Caco-2 (cell line): ENCODE measurements around the gene PDGFA. TPM values are rescaled to one million over a fixed set of nuclear protein-coding genes. Genes with fewer than 3 reads are reported as not detected.
A peak's percentile ranks its signal among the peaks of the same experiment; 100 is the strongest.

Experiments used
- Bru-seq: library from RNA; stranded (reverse); fragments of 400-500 nt; gene quantifications from one replicate; lab custom pipeline; 2021; lab: Mats Ljungman, UMichigan
- BruChase-seq, 2 experiments: library from RNA; stranded (reverse); fragments of 400-500 nt; gene quantifications; one replicate each; lab custom pipeline; 2021; lab: Mats Ljungman, UMichigan
- BruUV-seq: library from RNA; stranded (reverse); fragments of 400-500 nt; replicated peaks from 2 replicates; lab custom pipeline; 2021; lab: Mats Ljungman, UMichigan
- CTCF ChIA-PET: fragments of 300-600 bp; sonication (Branson Sonifier 250); formaldehyde crosslinking; loops from one replicate; lab custom pipeline; 2022; ENCODE audit warnings: antibody characterized with exemption; lab: Charles Lee
- POLR2A ChIA-PET: fragments of 300-600 bp; sonication (Branson Sonifier 250); formaldehyde crosslinking; loops from one replicate; lab custom pipeline; 2022; ENCODE audit warnings: antibody characterized with exemption; lab: Charles Lee
- DNase-seq, 2 experiments: peaks; one replicate each; pipeline versions ENCODE4 v3.0.0 to v3.0.0-alpha.2; 2020 to 2022
- H3K27me3 ChIP-seq: replicated peaks from 2 replicates; pipeline ENCODE4 v1.6.0; 2011; ENCODE audit warnings: low read length; ENCODE audit not compliant: control insufficient read depth, insufficient read depth
- H3K36me3 ChIP-seq: 2 replicates; pipeline ENCODE4 v1.5.1; 2011; ENCODE audit warnings: low read length; ENCODE audit not compliant: control insufficient read depth, insufficient read depth
- H3K4me1 ChIP-seq: fragments of 250-450 bp; sonication (Bioruptor Pico); 2 replicates; pipeline ENCODE4 v1.5.1; 2020; ENCODE audit warnings: mild to moderate bottlenecking
- H3K4me3 ChIP-seq: 2 replicates; pipeline ENCODE4 v1.5.1; 2011; ENCODE audit warnings: low read depth, mild to moderate bottlenecking, control low read depth, low read length
- H3K9me3 ChIP-seq: fragments of 250-450 bp; sonication (Bioruptor Pico); 2 replicates; pipeline ENCODE4 v1.5.1; 2020; ENCODE audit warnings: mild to moderate bottlenecking, moderate library complexity
- H3K27ac Mint-ChIP-seq: one replicate; pipeline ENCODE4 v1.8.0; 2022; ENCODE audit warnings: mixed read lengths; ENCODE audit not compliant: unreplicated experiment
- H3K27me3 Mint-ChIP-seq: one replicate; pipeline ENCODE4 v1.8.0; 2022; ENCODE audit warnings: mixed read lengths; ENCODE audit not compliant: insufficient read depth, unreplicated experiment
- H3K36me3 Mint-ChIP-seq: one replicate; pipeline ENCODE4 v1.8.0; 2022; ENCODE audit warnings: mild to moderate bottlenecking, mixed read lengths; ENCODE audit not compliant: insufficient read depth, unreplicated experiment
- H3K4me1 Mint-ChIP-seq: one replicate; pipeline ENCODE4 v1.8.0; 2022; ENCODE audit warnings: low read depth, mixed read lengths; ENCODE audit not compliant: unreplicated experiment
- H3K4me3 Mint-ChIP-seq: one replicate; pipeline ENCODE4 v1.8.0; 2022; ENCODE audit warnings: mild to moderate bottlenecking, moderate library complexity, mixed read lengths; ENCODE audit not compliant: unreplicated experiment
- H3K9me3 Mint-ChIP-seq: one replicate; pipeline ENCODE4 v1.8.0; 2022; ENCODE audit warnings: mixed read lengths; ENCODE audit not compliant: unreplicated experiment
- CTCF ChIP-seq, 2 experiments: fragments of 200-600 bp in 1 of 2; IDR thresholded peaks; 1 replicate in 1 of 2; 2 replicates in 1 of 2; pipeline versions ENCODE4 v1.5.1 to v1.8.0; 2011 to 2022; ENCODE audit warnings: antibody characterized with exemption in 1 of 2, control low read depth in 1 of 2, inconsistent platforms in 1 of 2, low read depth in 1 of 2, low read length in 1 of 2, mild to moderate bottlenecking in 1 of 2, moderate library complexity in 1 of 2; ENCODE audit not compliant: insufficient read depth in 1 of 2, severe bottlenecking in 1 of 2, unreplicated experiment in 1 of 2
- intact Hi-C: fragments of 100-400 bp; cut with micrococcal nuclease; formaldehyde crosslinking; loops from one replicate; pipeline ENCODE4 v1.10.0; 2022; ENCODE audit not compliant: unreplicated experiment
- long read RNA-seq: library from polyadenylated mRNA; stranded (forward); transcript quantifications from one replicate; pipeline ENCODE4 v2.0.0, GENCODE V29; 2022
- total RNA-seq: library from RNA; stranded (reverse); gene quantifications from 2 replicates; pipeline ENCODE4 v1.2.3, GENCODE V29; 2022

Gene PDGFA
- total RNA-seq = 76.8 and 78.5 TPM in 2 replicates
- Bru-seq, nascent RNA = percentile 77 among the genes with signal in this experiment
- BruChase-seq, experiment 1, labeled RNA remaining after a 2-hour chase = percentile 85 among the genes with signal in this experiment
- percentile 85 among the genes with signal in this experiment for BruChase-seq, experiment 2, labeled RNA remaining after a 6-hour chase
- long read RNA-seq, partial matches to known transcripts = 4 of 17 reads
- long read RNA-seq, other reads (novel, unspliced or antisense) = 7 of 17 reads

- peak within 1 kb of the TSS; percentile 89 for H3K27ac Mint-ChIP-seq
- no peaks in the 10 kb centered on the region for H3K9me3 ChIP-seq
- H3K36me3 ChIP-seq = no peaks in the 10 kb centered on the region
- TF ChIP-seq CTCF (IDR thresholded peaks at IDR 0.05; ENCODE audit: insufficient read depth in 1 of 2, low read depth in 1 of 2, low read length in 1 of 2, severe bottlenecking in 1 of 2, unreplicated experiment in 1 of 2) = peak; percentile 7 to 31
- peak within 1 kb of the TSS; percentile 98 for H3K4me3 ChIP-seq
- H3K27me3 Mint-ChIP-seq = no peaks in the 10 kb centered on the region
- peaks cover 1% of the 10 kb centered on the region; the same call in 1 of the 2 replicates for H3K27me3 ChIP-seq
- H3K4me3 Mint-ChIP-seq = peak within 1 kb of the TSS; percentile 89
- BruUV-seq = no TSS peak
- peaks cover 17% of the 10 kb centered on the region for H3K36me3 Mint-ChIP-seq
- ChIA-PET POLR2A (interaction anchor here (0.5 to 1.6 kb wide), 6 partner anchors 16 to 189 kb away, joined by 3 to 9 read pairs (median 4); no protein-coding TSS in a partner anchor), CTCF (interaction anchor here (0.9 to 1.5 kb wide), 4 partner anchors 16 to 186 kb away, joined by 3 to 4 read pairs (median 4); no protein-coding TSS in a partner anchor)
- H3K4me1 Mint-ChIP-seq = peaks cover 6% of the 10 kb centered on the region
- DNase-seq = peak in 1 of 2 experiments; percentile 83
- intact Hi-C loops = loop anchor here (2.0 to 5.0 kb wide), 4 partner anchors 19 to 187 kb away; no protein-coding TSS in a partner anchor
- no peaks in the 10 kb centered on the region for H3K9me3 Mint-ChIP-seq
- H3K4me1 ChIP-seq = peaks cover 37% of the 10 kb centered on the region
These were observed at the start of gene PDGFA for GRCh38 chr7:519484-520390. Gene PDGFA, minus strand, starts transcription at chr7:519846. Its CDS starts 845 bp downstream, at chr7:519001.

GRCh38 chr7:568031-568951, 48.6 kb upstream of the PDGFA start:
- Mint-ChIP-seq H3K27me3 (no peaks in the 10 kb centered on the region), H3K4me3 (no peak overlapping the region), H3K4me1 (no peaks in the 10 kb centered on the region), H3K27ac (no peak overlapping the region), H3K9me3 (no peaks in the 10 kb centered on the region), H3K36me3 (no peaks in the 10 kb centered on the region)
- TF ChIP-seq CTCF (IDR thresholded peaks at IDR 0.05; ENCODE audit: insufficient read depth in 1 of 2, low read depth in 1 of 2, low read length in 1 of 2, severe bottlenecking in 1 of 2, unreplicated experiment in 1 of 2) = no peak
- ChIA-PET CTCF (no interaction called here), POLR2A (no interaction called here)
- Histone ChIP-seq H3K4me1 (no peaks in the 10 kb centered on the region), H3K9me3 (no peaks in the 10 kb centered on the region), H3K36me3 (no peaks in the 10 kb centered on the region), H3K4me3 (no peak overlapping the region), H3K27me3 (no peaks in the 10 kb centered on the region)
- no peak for DNase-seq
- no TSS peak for BruUV-seq
- intact Hi-C loops = no loop called here
